ENCODE results near the gene MT1A.

DNA sequence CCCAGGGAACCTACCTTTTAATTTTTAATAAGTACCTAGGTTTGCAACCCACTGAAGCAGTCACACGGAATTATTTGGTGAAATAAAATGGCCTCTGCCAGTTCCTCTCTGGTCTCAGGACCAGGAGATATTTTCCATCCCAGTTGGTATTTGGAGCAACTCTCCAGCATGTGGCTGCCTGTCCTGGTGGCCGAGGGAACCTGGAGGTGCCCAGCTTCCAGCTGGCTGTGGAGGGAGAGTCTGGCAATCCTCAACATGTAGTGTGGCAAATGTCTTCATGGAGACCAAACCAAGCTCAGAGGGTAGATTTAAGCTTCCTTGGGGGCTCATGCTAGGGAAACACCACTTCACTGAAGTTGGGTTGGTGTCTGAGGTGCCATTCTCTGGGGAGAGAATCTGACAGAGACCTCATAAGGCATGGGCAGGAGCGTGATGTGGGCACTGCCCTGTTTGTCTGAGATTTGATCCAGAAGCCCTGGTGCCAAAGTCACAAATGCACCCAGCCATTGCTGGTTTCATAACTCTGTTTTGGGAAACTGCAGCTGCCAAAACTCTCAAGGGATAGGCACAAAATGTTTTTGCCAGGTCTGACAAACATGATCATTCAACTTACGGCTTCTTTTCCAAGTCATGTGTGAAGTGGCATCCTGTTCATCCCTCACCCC, 46.6 kb downstream of the MT1A start:
- TF ChIP-seq, protein P1, sequence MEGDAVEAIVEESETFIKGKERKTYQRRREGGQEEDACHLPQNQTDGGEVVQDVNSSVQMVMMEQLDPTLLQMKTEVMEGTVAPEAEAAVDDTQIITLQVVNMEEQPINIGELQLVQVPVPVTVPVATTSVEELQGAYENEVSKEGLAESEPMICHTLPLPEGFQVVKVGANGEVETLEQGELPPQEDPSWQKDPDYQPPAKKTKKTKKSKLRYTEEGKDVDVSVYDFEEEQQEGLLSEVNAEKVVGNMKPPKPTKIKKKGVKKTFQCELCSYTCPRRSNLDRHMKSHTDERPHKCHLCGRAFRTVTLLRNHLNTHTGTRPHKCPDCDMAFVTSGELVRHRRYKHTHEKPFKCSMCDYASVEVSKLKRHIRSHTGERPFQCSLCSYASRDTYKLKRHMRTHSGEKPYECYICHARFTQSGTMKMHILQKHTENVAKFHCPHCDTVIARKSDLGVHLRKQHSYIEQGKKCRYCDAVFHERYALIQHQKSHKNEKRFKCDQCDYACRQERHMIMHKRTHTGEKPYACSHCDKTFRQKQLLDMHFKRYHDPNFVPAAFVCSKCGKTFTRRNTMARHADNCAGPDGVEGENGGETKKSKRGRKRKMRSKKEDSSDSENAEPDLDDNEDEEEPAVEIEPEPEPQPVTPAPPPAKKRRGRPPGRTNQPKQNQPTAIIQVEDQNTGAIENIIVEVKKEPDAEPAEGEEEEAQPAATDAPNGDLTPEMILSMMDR (IDR thresholded peaks at IDR 0.05; ENCODE audit: low read length), result no peak
- TF ChIP-seq EZH2phosphoT487 (IDR thresholded peaks at IDR 0.05; ENCODE audit: low read length), result no peak

All from MM.1S (cell line).